GM21447 (cell line): ENCODE results near the gene LUZP1.
A peak's percentile ranks its signal among the peaks of the same experiment; 100 is the strongest.
"Not testable (repeated sequence)": the region's sequence is repeated elsewhere in the genome, so short reads cannot be mapped to it uniquely, and the experiment has no call there.

Experiments used
- ATAC-seq: cut with Tn5 transposase; IDR thresholded peaks from one replicate; pipeline ENCODE4 v1.9.1; 2021; ENCODE audit not compliant: unreplicated experiment

LUZP1 gene

GRCh38 chr1:23168445-23169194, at the start of gene LUZP1:
LUZP1 (minus strand) TSS chr1:23168856.
- ATAC-seq, result peak; percentile 58

DNA sequence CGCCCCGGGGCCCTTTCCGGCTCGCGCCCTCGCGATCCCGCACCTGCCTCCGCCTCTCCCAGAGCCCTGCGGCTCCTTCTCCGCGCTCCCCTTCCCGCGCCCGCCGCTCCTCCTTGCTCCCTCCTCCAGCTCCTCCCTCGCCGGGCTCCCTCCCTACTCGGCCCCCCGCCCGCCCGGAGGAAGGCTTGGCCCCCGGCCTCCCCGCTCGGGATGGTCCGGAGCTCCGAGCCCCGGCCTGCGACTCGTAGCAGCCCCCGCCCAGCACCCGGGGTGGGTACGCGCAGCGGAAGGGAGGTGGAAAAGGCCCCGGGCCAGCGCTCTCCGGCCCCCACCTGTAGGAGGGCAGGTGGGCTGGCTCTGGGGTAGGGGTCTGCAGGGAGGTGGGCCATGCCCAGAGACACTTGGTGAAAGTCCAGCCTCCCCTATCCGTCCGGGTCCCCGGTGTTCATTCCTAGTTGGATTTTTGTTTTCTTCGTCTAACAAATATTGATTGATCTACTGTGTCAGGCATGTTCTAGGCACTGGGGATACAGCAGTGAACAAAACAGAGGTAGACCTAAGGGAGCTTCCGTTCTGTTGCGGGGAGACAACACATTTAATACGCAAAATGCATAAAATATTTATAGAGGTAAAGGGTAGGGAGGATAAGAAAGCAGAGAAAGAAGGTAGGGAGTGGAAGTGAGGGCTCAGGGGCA, 48.9 kb upstream of the LUZP1 start, which contains the start of gene HTR1D:
TSS of gene HTR1D (minus strand) at position 82 of the 695 bp plus-strand sequence. CDS start 23,283 bp downstream, outside the sequence.
- no peak for ATAC-seq

- ATAC-seq, result no peak
These were observed 48.2 kb upstream of the LUZP1 start for GRCh38 chr1:23216771-23217420.

DNA sequence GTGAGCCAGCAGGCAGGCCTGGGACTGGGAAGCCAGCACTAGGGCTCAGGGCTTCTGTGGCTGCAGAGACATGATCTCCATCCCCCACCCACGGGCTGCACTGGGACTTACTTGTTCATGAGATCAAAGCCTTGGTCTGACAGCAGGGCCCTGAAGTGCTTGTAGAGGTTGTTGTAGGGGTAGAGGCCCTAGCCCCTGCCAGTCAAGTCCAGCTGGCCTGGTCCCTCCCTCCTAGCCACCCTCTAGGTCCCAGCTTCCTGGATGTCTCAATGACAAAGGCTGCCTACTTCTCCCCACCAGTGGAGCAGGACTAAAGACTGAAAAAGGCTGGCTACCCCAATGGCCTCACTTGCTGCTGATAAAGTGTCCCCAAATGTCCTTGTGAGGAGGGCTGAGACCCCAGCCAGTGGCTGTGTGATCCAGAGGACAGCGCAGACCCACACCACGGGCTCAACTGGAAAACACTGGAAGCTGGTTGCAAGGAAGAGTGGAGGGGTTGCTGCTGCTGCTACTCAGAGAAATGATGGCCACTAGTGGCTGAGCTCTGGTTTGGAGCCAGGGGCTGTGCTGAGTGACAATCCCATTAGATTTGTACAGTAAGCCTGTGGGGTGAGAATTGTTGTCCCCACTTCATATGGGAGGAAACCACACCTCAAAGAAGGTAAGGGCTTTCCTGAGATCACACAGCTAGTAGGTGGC, 47.2 kb upstream of the LUZP1 start:
- ATAC-seq, result no peak

GRCh38 chr1:23215291-23215690, 46.6 kb upstream of the LUZP1 start:
- no peak for ATAC-seq

DNA sequence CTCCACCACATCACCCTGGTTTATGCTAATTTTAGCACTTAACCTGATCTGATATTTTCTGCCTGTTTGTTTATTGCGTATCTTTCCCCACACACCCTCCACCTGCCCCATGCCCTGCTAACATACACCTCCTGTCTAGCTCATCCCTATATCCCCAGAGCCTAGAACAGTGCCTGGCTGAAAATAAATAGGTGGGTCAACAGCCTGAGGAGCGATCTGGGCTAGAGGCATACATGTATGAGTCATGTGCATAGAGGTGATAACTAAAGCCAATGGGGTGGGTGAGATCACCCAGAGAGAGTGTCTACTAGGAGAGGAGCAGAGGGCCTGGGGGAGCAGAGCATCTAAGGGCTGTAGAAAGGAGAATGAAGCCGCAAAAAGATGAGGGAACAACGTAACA, 46.0 kb upstream of the LUZP1 start:
- no peak for ATAC-seq

- ATAC-seq, result no peak
These were observed 43.3 kb upstream of the LUZP1 start for GRCh38 chr1:23211955-23212354.

DNA sequence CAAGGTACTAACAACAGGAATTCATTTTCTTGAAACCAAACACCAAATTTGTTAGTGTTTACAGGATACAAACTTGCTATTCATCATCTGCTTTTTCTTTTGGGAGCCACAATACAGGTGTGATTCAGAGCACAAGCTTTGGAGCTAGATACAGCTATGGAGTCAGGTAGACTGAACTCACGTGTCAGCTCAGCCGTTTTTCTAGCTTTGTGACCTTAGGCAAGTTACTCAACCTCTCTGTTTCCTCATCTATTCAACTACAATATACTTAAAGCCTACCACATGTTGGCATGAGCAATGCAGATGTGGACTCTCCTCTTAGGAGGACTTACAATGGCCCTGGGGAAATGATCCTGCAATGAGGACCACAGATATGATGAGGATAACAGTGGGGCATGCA, 42.3 kb upstream of the LUZP1 start:
- no peak for ATAC-seq

DNA sequence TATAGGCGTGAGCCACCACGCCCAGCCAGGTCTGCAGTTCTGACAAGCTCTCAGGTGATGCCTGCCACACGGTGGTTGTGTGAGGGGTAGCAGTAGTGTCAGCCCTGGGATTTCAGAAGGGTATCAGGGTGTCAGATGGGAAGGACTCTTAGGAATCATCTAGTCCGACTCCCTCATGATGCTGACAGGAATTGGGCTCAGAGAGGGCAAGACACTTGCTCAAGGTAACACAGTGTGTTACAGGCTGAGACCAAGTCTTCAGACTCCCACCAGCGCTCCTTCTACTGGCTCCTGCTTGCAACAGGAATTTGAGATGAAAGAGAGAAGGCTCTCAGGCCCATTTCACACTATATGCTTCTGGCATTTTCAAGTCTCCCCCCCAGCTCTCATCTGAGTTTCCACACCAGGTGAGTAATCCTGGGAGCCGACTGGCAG, 41.7 kb upstream of the LUZP1 start:
- ATAC-seq, result no peak

- ATAC-seq, result no peak
These were observed 41.1 kb upstream of the LUZP1 start for GRCh38 chr1:23209770-23210169.

GRCh38 chr1:23208527-23208926, 39.9 kb upstream of the LUZP1 start:
- ATAC-seq, result no peak

DNA sequence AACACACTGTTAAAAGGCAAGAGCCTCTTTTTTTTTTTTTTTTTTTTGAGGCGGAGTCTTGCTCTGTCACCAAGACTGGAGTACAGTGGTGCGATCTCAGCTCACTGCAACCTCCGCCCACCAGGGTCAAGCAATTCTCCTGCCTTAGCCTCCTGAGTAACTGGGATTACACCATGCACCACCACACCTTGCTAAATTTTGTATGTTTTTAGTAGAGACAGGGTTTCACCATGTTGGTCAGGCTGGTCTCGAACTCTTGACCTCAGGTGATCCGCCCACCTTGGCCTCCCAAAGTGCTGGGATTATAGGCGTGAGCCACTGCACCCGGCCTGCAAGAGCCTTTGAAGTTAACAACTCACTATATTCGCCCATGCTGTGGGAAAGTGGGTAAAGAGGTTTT, 39.1 kb upstream of the LUZP1 start:
- not testable (repeated sequence) for ATAC-seq

- no peak for ATAC-seq
These were observed 33.6 kb upstream of the LUZP1 start for GRCh38 chr1:23202263-23202749.

- no peak for ATAC-seq
These were observed 32.2 kb upstream of the LUZP1 start for GRCh38 chr1:23200883-23201282.

GRCh38 chr1:23198373-23198772, 29.7 kb upstream of the LUZP1 start:
- no peak for ATAC-seq

DNA sequence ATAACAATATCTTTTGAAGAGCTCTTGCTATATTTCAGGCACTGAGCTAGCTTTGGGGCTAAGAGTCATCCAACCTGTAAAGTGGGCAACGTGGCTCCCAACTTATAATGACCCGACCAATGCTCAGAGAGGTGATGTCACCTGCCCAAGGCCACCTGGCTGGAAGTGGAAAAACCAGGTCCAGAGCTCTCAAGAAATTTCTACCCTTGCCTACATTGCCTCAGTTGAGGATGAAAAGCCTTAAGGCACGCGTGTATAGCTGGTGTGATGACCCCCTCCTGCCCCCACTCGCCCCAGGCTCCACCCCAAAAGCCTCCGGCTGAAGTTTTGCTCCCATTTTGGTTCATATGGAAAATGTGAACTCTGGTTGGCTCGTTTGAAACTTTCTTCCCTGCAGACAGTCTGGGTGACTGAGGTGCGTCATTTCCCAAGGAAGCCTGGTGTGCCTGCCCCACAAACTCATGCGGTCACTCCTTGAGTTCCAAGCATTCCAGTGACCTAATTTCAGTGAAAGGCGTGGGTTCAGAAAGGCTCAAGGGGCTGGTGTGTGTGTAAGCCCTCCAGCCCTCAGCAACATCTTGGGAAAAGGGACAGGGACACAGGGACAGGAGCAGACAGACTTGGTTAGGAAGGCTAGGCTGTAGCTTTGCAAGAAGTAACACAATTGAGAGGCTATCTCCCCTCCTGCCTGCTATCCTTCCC, 28.1 kb upstream of the LUZP1 start:
- no peak for ATAC-seq

- no peak for ATAC-seq
These were observed 25.7 kb upstream of the LUZP1 start for GRCh38 chr1:23194119-23194984.

DNA sequence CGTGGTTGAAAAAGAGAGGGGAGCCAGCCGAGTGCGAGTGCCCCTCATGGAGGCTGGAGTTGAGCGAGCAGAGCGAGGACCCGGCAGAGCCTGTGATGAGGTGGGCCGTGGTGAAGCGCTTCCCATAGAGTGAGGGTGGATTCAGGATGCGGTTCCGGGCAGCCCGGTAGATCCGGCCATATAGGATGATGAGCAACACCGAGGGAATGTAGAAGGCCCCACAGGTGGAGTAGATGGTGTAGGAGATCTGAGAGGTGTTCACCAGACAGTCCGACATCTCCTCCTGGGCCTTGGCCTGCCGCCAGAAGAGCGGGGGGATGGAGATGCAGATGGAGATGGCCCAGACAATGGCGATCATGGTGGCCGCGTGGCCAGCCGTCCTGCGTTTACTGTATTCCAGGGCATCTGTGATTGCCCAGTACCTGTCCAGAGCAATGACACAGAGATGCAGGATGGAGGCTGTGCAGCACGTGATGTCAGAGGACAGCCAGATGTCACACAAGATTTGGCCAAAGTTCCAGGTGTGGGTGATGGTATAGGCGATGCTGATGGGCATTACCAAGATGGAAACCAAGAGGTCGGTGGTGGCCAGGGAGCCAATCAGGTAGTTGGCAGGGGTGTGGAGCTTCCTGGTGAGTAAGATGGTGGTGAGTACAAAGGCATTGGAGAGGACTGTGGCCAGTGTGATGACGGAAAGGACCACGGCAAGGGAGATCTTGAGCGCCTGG, 24.9 kb upstream of the LUZP1 start:
- no peak for ATAC-seq

- ATAC-seq, result no peak
These were observed 22.5 kb upstream of the LUZP1 start for GRCh38 chr1:23191199-23191598.
